Panc1 (cell line): ENCODE results near the gene BRF1.

Experiments
- CTCF ChIP-seq: fragments of 450-650 bp; IDR thresholded peaks from 2 replicates; pipeline ENCODE4 v1.5.1; 2017; ENCODE audit warnings: mild to moderate bottlenecking
- TCF7L2 ChIP-seq: IDR thresholded peaks from 2 replicates; pipeline ENCODE4 v1.6.1; 2011; ENCODE audit warnings: mild to moderate bottlenecking, low read depth, low read length, inconsistent platforms

GRCh38 chr14:105220699-105221597, 79.9 kb downstream of the BRF1 start:
- TF ChIP-seq CTCF (no peak), TCF7L2 (no peak)
